ENCODE measurements around the gene S100A14. TPM values are rescaled to one million over a fixed set of nuclear protein-coding genes. Genes with fewer than 3 reads are reported as not detected.
"Not testable (repeated sequence)": the region's sequence is repeated elsewhere in the genome, so short reads cannot be mapped to it uniquely, and the experiment has no call there.

Gene S100A14
- total RNA-seq, 1 experiment from 2014 or later: 0.57 TPM

GRCh38 chr1:153585006-153585405 is 31.1 kb downstream of the S100A14 start:
- ATAC-seq: no peak
- BruUV-seq (replicated peaks): no TSS peak
- POLR2A ChIA-PET: no interaction called here

GRCh38 chr1:153583976-153584375 is 32.1 kb downstream of the S100A14 start:
- TF ChIP-seq CTCF (IDR thresholded peaks at IDR 0.05) (no peak), TCF7L2 (IDR thresholded peaks at IDR 0.05; ENCODE audit: low read depth, low read length) (no peak), REST (IDR thresholded peaks at IDR 0.05; ENCODE audit: insufficient read depth in 1 of 2, low read depth in 2 of 2, low read length in 1 of 2) (no peak), POLR2AphosphoS5 (IDR thresholded peaks at IDR 0.05; ENCODE audit: low read depth, low read length) (no peak), SIN3A (IDR thresholded peaks at IDR 0.05; ENCODE audit: borderline replicate concordance, insufficient read depth, low read depth, low read length) (no peak)
- no TSS peak for BruUV-seq (replicated peaks)
- no peak overlapping the region for H3K27ac ChIP-seq (ENCODE audit: low read length)
- POLR2A ChIA-PET: interaction anchor here (0.7 kb wide), 1 partner anchor 50 kb away, joined by 6 read pairs; no protein-coding TSS in a partner anchor
- no peaks in the 10 kb centered on the region for H3K27me3 ChIP-seq (ENCODE audit: control insufficient read depth, insufficient read depth, low read length)
- in situ Hi-C loops (cut with HindIII; ENCODE audit: low pct_unique_long_range_greater_than_20kb, low sequenced_read_pairs) (no loop called here), intact Hi-C loops (cut with micrococcal nuclease; ENCODE audit: unreplicated experiment) (no loop called here)
- no peaks in the 10 kb centered on the region for H3K36me3 ChIP-seq (ENCODE audit: control insufficient read depth, insufficient read depth, low read length)
- no peaks in the 10 kb centered on the region for H3K9me3 ChIP-seq (ENCODE audit: control insufficient read depth, insufficient read depth, low read depth, low read length)
- DNase-seq (ENCODE audit: low read depth, low spot score): no peak
- CTCF ChIA-PET: no interaction called here
- no peaks in the 10 kb centered on the region for H3K4me1 ChIP-seq (ENCODE audit: control insufficient read depth, insufficient read depth, low read length)
- H3K4me3 ChIP-seq (ENCODE audit: low read depth in 2 of 2, low read length in 2 of 2): no peak overlapping the region
- no peak for ATAC-seq

More at GRCh38 chr1:153585006-153585405, 31.1 kb downstream of the S100A14 start:
- CTCF ChIA-PET: interaction anchor here (0.6 kb wide), 1 partner anchor 64 kb away, joined by 3 read pairs; no protein-coding TSS in a partner anchor
- intact Hi-C loops (cut with micrococcal nuclease; ENCODE audit: unreplicated experiment): no loop called here
- no peak for DNase-seq (ENCODE audit: low read depth, low spot score)
- H3K4me1 ChIP-seq (ENCODE audit: control insufficient read depth, insufficient read depth, low read length): no peaks in the 10 kb centered on the region
- in situ Hi-C loops (cut with HindIII; ENCODE audit: low pct_unique_long_range_greater_than_20kb, low sequenced_read_pairs): no loop called here
- no peak overlapping the region for H3K27ac ChIP-seq (ENCODE audit: low read length)
- H3K27me3 ChIP-seq (ENCODE audit: control insufficient read depth, insufficient read depth, low read length): no peaks in the 10 kb centered on the region
- no peaks in the 10 kb centered on the region for H3K9me3 ChIP-seq (ENCODE audit: control insufficient read depth, insufficient read depth, low read depth, low read length)
- no peak overlapping the region for H3K4me3 ChIP-seq (ENCODE audit: low read depth in 2 of 2, low read length in 2 of 2)
- no peaks in the 10 kb centered on the region for H3K36me3 ChIP-seq (ENCODE audit: control insufficient read depth, insufficient read depth, low read length)
- TF ChIP-seq REST (IDR thresholded peaks at IDR 0.05; ENCODE audit: insufficient read depth in 1 of 2, low read depth in 2 of 2, low read length in 1 of 2) (no peak), CTCF (IDR thresholded peaks at IDR 0.05) (no peak), SIN3A (IDR thresholded peaks at IDR 0.05; ENCODE audit: borderline replicate concordance, insufficient read depth, low read depth, low read length) (no peak), TCF7L2 (IDR thresholded peaks at IDR 0.05; ENCODE audit: low read depth, low read length) (no peak), POLR2AphosphoS5 (IDR thresholded peaks at IDR 0.05; ENCODE audit: low read depth, low read length) (no peak)

- H3K27ac ChIP-seq (ENCODE audit: low read length); DNase-seq (ENCODE audit: low read depth, low spot score); H3K4me3 ChIP-seq (ENCODE audit: low read depth in 2 of 2, low read length in 2 of 2); H3K4me1 ChIP-seq (ENCODE audit: control insufficient read depth, insufficient read depth, low read length); H3K9me3 ChIP-seq (ENCODE audit: control insufficient read depth, insufficient read depth, low read depth, low read length); H3K27me3 ChIP-seq (ENCODE audit: control insufficient read depth, insufficient read depth, low read length); CTCF ChIA-PET; intact Hi-C loops (cut with micrococcal nuclease; ENCODE audit: unreplicated experiment); BruUV-seq (replicated peaks); in situ Hi-C loops (cut with HindIII; ENCODE audit: low pct_unique_long_range_greater_than_20kb, low sequenced_read_pairs); ATAC-seq; H3K36me3 ChIP-seq (ENCODE audit: control insufficient read depth, insufficient read depth, low read length): not testable (repeated sequence)
- POLR2A ChIA-PET: interaction anchor here (0.7 kb wide), 1 partner anchor 51 kb away, joined by 6 read pairs; no protein-coding TSS in a partner anchor
These were observed 32.6 kb downstream of the S100A14 start for GRCh38 chr1:153583514-153583913.

- ATAC-seq; DNase-seq (ENCODE audit: low read depth, low spot score); H3K4me1 ChIP-seq (ENCODE audit: control insufficient read depth, insufficient read depth, low read length); BruUV-seq (replicated peaks); intact Hi-C loops (cut with micrococcal nuclease; ENCODE audit: unreplicated experiment); POLR2A ChIA-PET; H3K27ac ChIP-seq (ENCODE audit: low read length); CTCF ChIA-PET; in situ Hi-C loops (cut with HindIII; ENCODE audit: low pct_unique_long_range_greater_than_20kb, low sequenced_read_pairs); H3K27me3 ChIP-seq (ENCODE audit: control insufficient read depth, insufficient read depth, low read length); H3K36me3 ChIP-seq (ENCODE audit: control insufficient read depth, insufficient read depth, low read length); H3K9me3 ChIP-seq (ENCODE audit: control insufficient read depth, insufficient read depth, low read depth, low read length); H3K4me3 ChIP-seq (ENCODE audit: low read depth in 2 of 2, low read length in 2 of 2): not testable (repeated sequence)
These were observed 33.3 kb downstream of the S100A14 start for GRCh38 chr1:153582836-153583235.

All from Panc1 (cell line).